CD4-positive, alpha-beta T cell treated with Interferon gamma for 1 hour (primary cell): Measurements from ENCODE around the gene CYP19A1.

Source experiments
- DNase-seq: peaks from one replicate; pipeline ENCODE4 v3.0.0-alpha.2; 2020

The CYP19A1 gene

GRCh38 chr15:51338496-51338895 is at the start of gene CYP19A1:
CYP19A1 (minus strand) TSS chr15:51338596; CDS start chr15:51242912, 95,684 bp downstream.
- DNase-seq: no peak

- DNase-seq: no peak
These were observed 49.3 kb upstream of the CYP19A1 start for GRCh38 chr15:51387699-51388041.

- no peak for DNase-seq
These were observed 48.7 kb upstream of the CYP19A1 start for GRCh38 chr15:51386960-51387698.

- no peak for DNase-seq
These were observed 48.1 kb upstream of the CYP19A1 start for GRCh38 chr15:51386486-51386885.

GRCh38 chr15:51386029-51386428 is 47.6 kb upstream of the CYP19A1 start:
- no peak for DNase-seq

- DNase-seq: no peak
These were observed 44.4 kb upstream of the CYP19A1 start for GRCh38 chr15:51382787-51383186.

- DNase-seq: peak; percentile 46
These were observed 42.8 kb upstream of the CYP19A1 start for GRCh38 chr15:51380999-51381806.

GRCh38 chr15:51379390-51379789 is 41.0 kb upstream of the CYP19A1 start:
- DNase-seq: no peak

- DNase-seq: no peak
These were observed 40.0 kb upstream of the CYP19A1 start for GRCh38 chr15:51378406-51378805.

GRCh38 chr15:51377038-51377786 is 38.8 kb upstream of the CYP19A1 start:
- no peak for DNase-seq

GRCh38 chr15:51375966-51376640 is 37.7 kb upstream of the CYP19A1 start:
- no peak for DNase-seq

GRCh38 chr15:51374131-51374530 is 35.7 kb upstream of the CYP19A1 start:
- no peak for DNase-seq

GRCh38 chr15:51371266-51371665 is 32.9 kb upstream of the CYP19A1 start:
- no peak for DNase-seq

GRCh38 chr15:51369451-51369761 is 31.0 kb upstream of the CYP19A1 start:
- DNase-seq: no peak

GRCh38 chr15:51368751-51369450 is 30.5 kb upstream of the CYP19A1 start:
- no peak for DNase-seq

- no peak for DNase-seq
These were observed 29.9 kb upstream of the CYP19A1 start for GRCh38 chr15:51368307-51368706.

- no peak for DNase-seq
These were observed 29.1 kb upstream of the CYP19A1 start for GRCh38 chr15:51367322-51367976.

GRCh38 chr15:51366920-51367319 is 28.5 kb upstream of the CYP19A1 start:
- no peak for DNase-seq

- DNase-seq: no peak
These were observed 27.7 kb upstream of the CYP19A1 start for GRCh38 chr15:51366071-51366470.

- DNase-seq: no peak
These were observed 27.0 kb upstream of the CYP19A1 start for GRCh38 chr15:51365417-51365816.

GRCh38 chr15:51363383-51363782 is 25.0 kb upstream of the CYP19A1 start:
- DNase-seq: no peak

- no peak for DNase-seq
These were observed 21.6 kb upstream of the CYP19A1 start for GRCh38 chr15:51359981-51360380.
